ENCODE data around the gene POLDIP2. TPM values are rescaled to one million over a fixed set of nuclear protein-coding genes. Genes with fewer than 3 reads are reported as not detected.
A peak's percentile ranks its signal among the peaks of the same experiment; 100 is the strongest.

The POLDIP2 gene
- total and polyA plus RNA-seq, 2 donors (not counting 3 experiments of a cell fraction or from before 2014, with no cell fraction given): 82.6 to 85.2 TPM

- Histone ChIP-seq H3K27me3 (ENCODE audit: control insufficient read depth in 2 of 2, insufficient read depth in 2 of 2, low read length in 2 of 2) (no peaks in the 10 kb centered on the region), H3K27ac (ENCODE audit: insufficient read depth, low read depth, low read length) (peak overlapping the region; percentile 88), H3K9ac (replicated peaks; ENCODE audit: extremely low read depth, insufficient read depth, low read length) (peak overlapping the region; percentile 60), H3K4me1 (ENCODE audit: control insufficient read depth, extremely low read depth, insufficient read depth, low read length) (peaks cover 32% of the 10 kb centered on the region), H3K9me3 (replicated peaks; ENCODE audit: control insufficient read depth, insufficient read depth, low read length) (no peaks in the 10 kb centered on the region), H3K36me3 (ENCODE audit: control insufficient read depth in 2 of 2, extremely low read depth in 1 of 2, insufficient read depth in 2 of 2, low read length in 2 of 2) (peaks cover 25 to 47% of the 10 kb centered on the region in 2 experiments), H4K20me1 (replicated peaks; ENCODE audit: control insufficient read depth, extremely low read depth, insufficient read depth, low read length) (no peaks in the 10 kb centered on the region), H3K79me2 (ENCODE audit: control insufficient read depth, insufficient read depth, low read length) (no peaks in the 10 kb centered on the region), H3K4me3 (replicated peaks in 1 of 3; ENCODE audit: insufficient read depth in 1 of 3, low read depth in 1 of 3, low read length in 3 of 3) (no peak overlapping the region), H3K9me1 (replicated peaks; ENCODE audit: control insufficient read depth, extremely low read depth, insufficient read depth, low read length) (no peaks in the 10 kb centered on the region), H2AFZ (ENCODE audit: low read depth, low read length) (no peak overlapping the region), H3K4me2 (ENCODE audit: insufficient read depth, low read length) (no peak overlapping the region)
- ChIA-PET POLR2A (interaction anchor here (1.4 to 3.3 kb wide), 2 partner anchors 10 to 11 kb away, joined by 3 to 34 read pairs; partner anchors contain the start of genes IFT20 and TNFAIP1), CTCF (interaction anchor here (1.2 to 3.9 kb wide), 6 partner anchors 8 to 586 kb away, joined by 3 to 31 read pairs (median 17); partner anchors contain the start of genes IFT20, POLDIP2 and TNFAIP1)
- peak; percentile 32 for DNase-seq (ENCODE audit: low read depth, low spot score)
- peak; percentile 74 for FAIRE-seq
- dilution Hi-C loops (cut with MboI; ENCODE audit: extremely low pct_ligation_motif_present, low sequenced_read_pairs) (no loop called here), intact Hi-C loops (cut with micrococcal nuclease) (loop anchor here (2.0 kb wide), 1 partner anchor 71 kb away; no protein-coding TSS in a partner anchor)
- no peak for TF ChIP-seq GATA2 (IDR thresholded peaks at IDR 0.05; ENCODE audit: insufficient read depth, insufficient read length, low read depth, low read length)
- TF ChIP-seq FOS (IDR thresholded peaks at IDR 0.05; ENCODE audit: borderline replicate concordance, insufficient read depth, low read length): no peak
- TF ChIP-seq POLR2A (IDR thresholded peaks at IDR 0.05; ENCODE audit: low read depth, low read length): peak; percentile 35
- no peak for TF ChIP-seq JUN (IDR thresholded peaks at IDR 0.05; ENCODE audit: borderline replicate concordance, insufficient read depth, insufficient read length, low read depth)
- TF ChIP-seq MAX (IDR thresholded peaks at IDR 0.05; ENCODE audit: insufficient read depth, insufficient read length): no peak
- TF ChIP-seq MYC (IDR thresholded peaks at IDR 0.05; ENCODE audit: low read depth, low read length): no peak
- TF ChIP-seq, protein P1, sequence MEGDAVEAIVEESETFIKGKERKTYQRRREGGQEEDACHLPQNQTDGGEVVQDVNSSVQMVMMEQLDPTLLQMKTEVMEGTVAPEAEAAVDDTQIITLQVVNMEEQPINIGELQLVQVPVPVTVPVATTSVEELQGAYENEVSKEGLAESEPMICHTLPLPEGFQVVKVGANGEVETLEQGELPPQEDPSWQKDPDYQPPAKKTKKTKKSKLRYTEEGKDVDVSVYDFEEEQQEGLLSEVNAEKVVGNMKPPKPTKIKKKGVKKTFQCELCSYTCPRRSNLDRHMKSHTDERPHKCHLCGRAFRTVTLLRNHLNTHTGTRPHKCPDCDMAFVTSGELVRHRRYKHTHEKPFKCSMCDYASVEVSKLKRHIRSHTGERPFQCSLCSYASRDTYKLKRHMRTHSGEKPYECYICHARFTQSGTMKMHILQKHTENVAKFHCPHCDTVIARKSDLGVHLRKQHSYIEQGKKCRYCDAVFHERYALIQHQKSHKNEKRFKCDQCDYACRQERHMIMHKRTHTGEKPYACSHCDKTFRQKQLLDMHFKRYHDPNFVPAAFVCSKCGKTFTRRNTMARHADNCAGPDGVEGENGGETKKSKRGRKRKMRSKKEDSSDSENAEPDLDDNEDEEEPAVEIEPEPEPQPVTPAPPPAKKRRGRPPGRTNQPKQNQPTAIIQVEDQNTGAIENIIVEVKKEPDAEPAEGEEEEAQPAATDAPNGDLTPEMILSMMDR (IDR thresholded peaks at IDR 0.05; ENCODE audit: extremely low read depth in 1 of 2, insufficient read depth in 1 of 2, low read depth in 1 of 2, low read length in 2 of 2): no peak
- peak; percentile 15 for TF ChIP-seq POLR2AphosphoS5 (IDR thresholded peaks at IDR 0.05; ENCODE audit: insufficient read depth, low read depth, low read length)
- TF ChIP-seq EZH2 (IDR thresholded peaks at IDR 0.05; ENCODE audit: borderline replicate concordance, low read depth, low read length, severe bottlenecking): no peak
- no TSS peak for BruUV-seq (replicated peaks)
Measured at GRCh38 chr17:28345419-28346198, 11.7 kb downstream of the POLDIP2 start.

All from endothelial cell of umbilical vein (primary cell).